Measurements from ENCODE around the gene TAF6.
"Not testable (repeated sequence)": the region's sequence is repeated elsewhere in the genome, so short reads cannot be mapped to it uniquely, and the experiment has no call there.

TAF6 gene

DNA sequence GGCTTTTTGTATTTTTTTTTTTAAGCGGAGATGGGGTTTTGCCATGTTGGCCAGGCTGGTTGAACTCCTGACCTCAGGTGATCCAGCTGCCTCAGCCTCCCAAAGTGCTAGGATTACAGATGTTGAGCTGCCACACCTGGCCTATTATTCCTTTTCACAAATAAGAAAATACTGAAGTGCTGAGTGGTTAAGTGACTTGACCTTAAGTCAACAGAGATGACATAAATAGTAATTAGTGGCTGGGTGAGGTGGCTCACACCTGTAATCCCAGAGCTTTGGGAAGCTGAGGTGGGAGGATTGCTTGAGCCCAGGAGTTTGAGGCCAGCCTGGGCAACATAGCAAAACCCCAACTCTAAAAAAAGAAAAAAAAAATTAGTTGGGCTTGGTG is 11.1 kb upstream of the TAF6 start:
- not testable (repeated sequence) for H3K9me3 ChIP-seq (ENCODE audit: control insufficient read depth in 2 of 2, low read length in 2 of 2); H3K36me3 ChIP-seq (ENCODE audit: control insufficient read depth in 2 of 2, insufficient read depth in 2 of 2, low read length in 2 of 2); H3K27me3 ChIP-seq (ENCODE audit: control insufficient read depth in 1 of 2, insufficient read depth in 2 of 2, low read length in 2 of 2); H3K4me3 ChIP-seq (ENCODE audit: low read length in 2 of 2); H3K9ac ChIP-seq (ENCODE audit: low read length in 2 of 2); H3K27ac ChIP-seq (ENCODE audit: low read length)
- H3K4me1 ChIP-seq (ENCODE audit: control insufficient read depth, insufficient read depth, low read length) = peaks cover 29% of the 10 kb centered on the region

DNA sequence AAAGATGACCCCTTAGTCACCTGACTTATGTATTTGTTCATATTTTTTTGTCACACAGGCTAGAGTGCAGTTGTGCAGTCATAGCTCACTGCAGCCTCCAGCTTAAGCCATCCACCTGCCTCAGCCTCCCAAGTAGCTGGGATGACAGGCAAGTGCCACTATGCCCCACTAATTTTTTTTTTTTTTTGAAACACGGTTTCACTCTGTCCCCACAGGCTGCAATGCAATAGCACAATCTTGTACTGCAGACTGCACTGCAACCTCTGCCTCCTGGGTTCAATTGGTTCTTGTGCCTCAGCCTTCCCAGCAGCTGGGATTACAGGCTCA is 9.4 kb upstream of the TAF6 start:
- peak overlapping the region in 1 of 2 donors; percentile 29 for H3K9ac ChIP-seq (ENCODE audit: low read length in 2 of 2)
- no peaks in the 10 kb centered on the region for H3K27me3 ChIP-seq (ENCODE audit: control insufficient read depth in 1 of 2, insufficient read depth in 2 of 2, low read length in 2 of 2)
- H3K36me3 ChIP-seq (ENCODE audit: control insufficient read depth in 2 of 2, insufficient read depth in 2 of 2, low read length in 2 of 2) = peaks cover 0 to 7% of the 10 kb centered on the region in 2 donors
- H3K4me3 ChIP-seq (ENCODE audit: low read length in 2 of 2) = peak overlapping the region in 1 of 2 donors; percentile 94
- H3K4me1 ChIP-seq (ENCODE audit: control insufficient read depth, insufficient read depth, low read length) = peaks cover 29% of the 10 kb centered on the region
- no peak overlapping the region for H3K27ac ChIP-seq (ENCODE audit: low read length)
- no peaks in the 10 kb centered on the region for H3K9me3 ChIP-seq (ENCODE audit: control insufficient read depth in 2 of 2, low read length in 2 of 2)

DNA sequence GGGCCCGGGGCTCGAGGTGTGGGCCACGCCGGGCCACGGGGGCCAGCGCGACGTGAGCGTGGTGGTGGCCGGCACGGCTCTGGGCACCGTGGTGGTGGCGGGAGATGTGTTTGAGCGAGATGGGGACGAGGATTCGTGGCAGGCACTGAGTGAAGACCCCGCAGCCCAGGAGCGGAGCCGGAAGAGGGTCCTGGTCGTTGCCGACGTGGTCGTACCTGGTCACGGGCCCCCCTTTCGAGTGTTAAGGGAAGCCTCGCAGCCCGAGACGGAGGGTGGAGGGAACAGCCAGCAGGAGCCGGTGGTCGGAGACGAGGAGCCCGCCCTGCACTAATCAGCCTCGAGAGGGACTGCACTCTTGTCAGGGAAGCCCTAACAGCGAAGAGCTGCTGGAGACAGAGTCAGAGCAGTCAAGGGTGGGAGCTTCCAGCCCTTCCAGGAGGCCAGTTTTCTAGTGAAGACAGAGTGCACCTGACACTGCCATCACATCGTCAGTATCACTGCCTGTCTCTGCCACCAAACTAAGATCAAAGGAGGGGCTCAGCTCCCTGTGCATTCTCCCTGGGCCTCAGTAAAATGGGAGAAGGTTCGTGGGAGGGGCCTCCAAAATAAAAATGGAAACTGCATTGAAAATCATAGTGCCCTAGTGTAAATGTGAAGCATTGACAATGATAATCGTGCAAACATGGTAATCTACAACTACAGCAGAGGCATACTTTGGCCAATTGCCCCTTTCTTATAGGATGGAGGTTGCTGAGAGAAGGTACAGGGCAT is 8.9 kb upstream of the TAF6 start:
- Histone ChIP-seq H3K36me3 (ENCODE audit: control insufficient read depth in 2 of 2, insufficient read depth in 2 of 2, low read length in 2 of 2) (peaks cover 0 to 7% of the 10 kb centered on the region in 2 donors), H3K9ac (ENCODE audit: low read length in 2 of 2) (peak overlapping the region; percentile 95 to 97), H3K4me3 (ENCODE audit: low read length in 2 of 2) (peak overlapping the region; percentile 94 to 96), H3K27ac (ENCODE audit: low read length) (peak overlapping the region; percentile 97), H3K9me3 (ENCODE audit: control insufficient read depth in 2 of 2, low read length in 2 of 2) (no peaks in the 10 kb centered on the region), H3K27me3 (ENCODE audit: control insufficient read depth in 1 of 2, insufficient read depth in 2 of 2, low read length in 2 of 2) (no peaks in the 10 kb centered on the region), H3K4me1 (ENCODE audit: control insufficient read depth, insufficient read depth, low read length) (peaks cover 29% of the 10 kb centered on the region)

DNA sequence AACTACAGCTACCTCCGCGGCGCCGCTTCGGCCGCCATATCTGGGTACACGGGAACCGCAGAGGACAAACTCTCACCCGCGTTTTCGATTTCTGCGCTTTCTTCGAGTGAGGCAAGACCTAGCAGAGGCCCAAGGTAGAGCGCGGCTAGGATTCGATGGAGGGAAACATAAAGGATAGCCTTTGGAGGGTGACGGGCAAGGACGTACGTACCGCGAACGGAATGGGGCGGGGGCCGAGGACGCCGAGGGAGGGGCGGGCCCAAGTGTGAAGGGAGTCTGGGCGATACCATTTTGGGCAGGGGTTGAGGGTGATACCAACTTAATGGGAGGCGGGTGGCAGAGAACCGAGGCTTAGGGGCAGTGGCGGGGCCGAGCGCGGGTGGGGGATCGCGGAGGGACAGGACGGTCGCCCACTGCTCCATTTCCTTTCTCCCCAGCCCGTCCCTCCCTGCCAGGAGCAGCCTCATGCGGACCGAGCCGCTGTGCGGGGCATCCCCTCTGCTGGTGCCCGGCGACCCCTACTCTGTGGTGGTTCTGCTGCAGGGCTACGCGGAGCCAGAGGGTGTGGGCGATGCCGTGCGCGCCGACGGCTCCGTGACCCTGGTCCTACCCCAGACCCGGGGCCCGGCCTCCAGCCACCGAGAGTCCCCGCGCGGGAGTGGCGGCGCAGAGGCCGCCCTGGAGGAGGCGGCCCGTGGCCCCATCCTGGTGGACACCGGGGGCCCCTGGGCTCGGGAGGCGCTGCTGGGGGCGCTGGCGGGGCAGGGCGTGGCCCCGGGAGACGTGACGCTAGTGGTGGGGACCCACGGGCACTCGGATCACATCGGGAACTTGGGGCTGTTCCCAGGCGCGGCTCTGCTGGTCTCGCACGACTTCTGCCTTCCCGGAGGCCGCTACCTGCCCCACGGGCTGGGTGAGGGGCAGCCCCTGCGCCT is 8.0 kb upstream of the TAF6 start, which contains the start of gene MBLAC1:
Gene MBLAC1, plus strand, starts transcription at position 37 of the 935 bp plus-strand sequence. Its CDS starts 429 bp downstream, at position 466.
- Histone ChIP-seq H3K36me3 (ENCODE audit: control insufficient read depth in 2 of 2, insufficient read depth in 2 of 2, low read length in 2 of 2) (peaks cover 2 to 7% of the 10 kb centered on the region in 2 donors), H3K27ac (ENCODE audit: low read length) (peak within 1 kb of the TSS; percentile 97), H3K27me3 (ENCODE audit: control insufficient read depth in 1 of 2, insufficient read depth in 2 of 2, low read length in 2 of 2) (no peaks in the 10 kb centered on the region), H3K4me3 (ENCODE audit: low read length in 2 of 2) (peak within 1 kb of the TSS; percentile 94 to 96), H3K9me3 (ENCODE audit: control insufficient read depth in 2 of 2, low read length in 2 of 2) (no peaks in the 10 kb centered on the region), H3K9ac (ENCODE audit: low read length in 2 of 2) (peak within 1 kb of the TSS; percentile 95 to 97), H3K4me1 (ENCODE audit: control insufficient read depth, insufficient read depth, low read length) (peaks cover 32% of the 10 kb centered on the region)

DNA sequence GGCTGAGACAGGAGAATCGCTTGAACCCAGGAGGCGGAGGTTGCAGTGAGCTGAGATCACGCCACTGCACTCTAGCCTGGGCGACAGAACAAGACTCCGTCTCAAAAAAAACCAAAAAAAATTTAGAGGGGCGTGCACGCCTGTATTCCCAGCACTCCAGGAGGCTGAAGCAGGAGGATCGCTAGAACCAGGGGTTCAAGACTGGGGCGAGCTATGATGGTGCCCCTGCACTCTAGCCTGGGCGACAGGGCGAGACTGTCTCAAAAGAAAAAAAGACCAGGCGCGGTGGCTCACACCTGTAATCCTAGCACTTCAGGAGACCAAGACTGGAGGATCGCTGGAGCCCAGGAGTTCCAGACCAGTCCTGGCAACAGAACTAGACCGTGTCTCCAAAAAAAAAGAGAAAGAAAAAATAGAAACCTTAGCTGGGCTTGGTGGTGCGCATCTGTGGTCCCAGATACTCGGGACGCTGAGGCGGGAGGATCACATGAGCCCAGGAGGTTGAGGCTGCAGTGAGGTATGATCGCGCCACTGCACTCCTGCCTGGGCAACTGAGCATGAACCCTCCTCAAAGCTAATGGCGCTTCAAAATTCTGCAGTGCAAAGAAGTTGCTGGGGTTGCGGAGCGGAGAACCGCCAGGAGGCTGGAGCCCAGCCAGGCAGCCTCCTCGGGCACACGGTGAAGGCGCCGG is 7.2 kb upstream of the TAF6 start:
- Histone ChIP-seq H3K36me3 (ENCODE audit: control insufficient read depth in 2 of 2, insufficient read depth in 2 of 2, low read length in 2 of 2) (peaks cover 2 to 7% of the 10 kb centered on the region in 2 donors), H3K27ac (ENCODE audit: low read length) (peak overlapping the region; percentile 97), H3K9ac (ENCODE audit: low read length in 2 of 2) (peak overlapping the region; percentile 95 to 97), H3K4me1 (ENCODE audit: control insufficient read depth, insufficient read depth, low read length) (peaks cover 36% of the 10 kb centered on the region), H3K4me3 (ENCODE audit: low read length in 2 of 2) (peak overlapping the region; percentile 94 to 96), H3K27me3 (ENCODE audit: control insufficient read depth in 1 of 2, insufficient read depth in 2 of 2, low read length in 2 of 2) (no peaks in the 10 kb centered on the region), H3K9me3 (ENCODE audit: control insufficient read depth in 2 of 2, low read length in 2 of 2) (no peaks in the 10 kb centered on the region)

DNA sequence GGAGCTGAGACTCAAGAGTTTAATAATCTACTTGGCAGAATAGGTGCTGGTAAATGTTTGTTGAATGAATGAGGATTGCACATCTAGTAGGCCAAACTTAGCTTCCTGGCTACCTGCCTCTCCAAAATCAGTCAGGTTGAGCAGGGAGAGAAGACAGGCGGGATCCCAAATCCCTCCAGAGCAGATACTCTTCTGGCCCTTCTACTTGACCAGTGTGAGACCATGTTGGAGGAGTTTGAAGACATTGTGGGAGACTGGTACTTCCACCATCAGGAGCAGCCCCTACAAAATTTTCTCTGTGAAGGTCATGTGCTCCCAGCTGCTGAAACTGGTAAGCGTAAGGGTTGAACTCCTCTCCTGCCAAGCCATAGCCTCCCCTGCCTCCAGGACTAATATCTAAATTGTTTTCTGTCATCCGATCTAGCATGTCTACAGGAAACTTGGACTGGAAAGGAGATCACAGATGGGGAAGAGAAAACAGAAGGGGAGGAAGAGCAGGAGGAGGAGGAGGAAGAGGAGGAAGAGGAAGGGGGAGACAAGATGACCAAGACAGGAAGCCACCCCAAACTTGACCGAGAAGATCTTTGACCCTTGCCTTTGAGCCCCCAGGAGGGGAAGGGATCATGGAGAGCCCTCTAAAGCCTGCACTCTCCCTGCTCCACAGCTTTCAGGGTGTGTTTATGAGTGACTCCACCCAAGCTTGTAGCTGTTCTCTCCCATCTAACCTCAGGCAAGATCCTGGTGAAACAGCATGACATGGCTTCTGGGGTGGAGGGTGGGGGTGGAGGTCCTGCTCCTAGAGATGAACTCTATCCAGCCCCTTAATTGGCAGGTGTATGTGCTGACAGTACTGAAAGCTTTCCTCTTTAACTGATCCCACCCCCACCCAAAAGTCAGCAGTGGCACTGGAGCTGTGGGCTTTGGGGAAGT is 5.4 kb upstream of the TAF6 start:
- Histone ChIP-seq H3K4me3 (ENCODE audit: low read length in 2 of 2) (no peak overlapping the region), H3K9me3 (ENCODE audit: control insufficient read depth in 2 of 2, low read length in 2 of 2) (no peaks in the 10 kb centered on the region), H3K9ac (ENCODE audit: low read length in 2 of 2) (no peak overlapping the region), H3K27me3 (ENCODE audit: control insufficient read depth in 1 of 2, insufficient read depth in 2 of 2, low read length in 2 of 2) (no peaks in the 10 kb centered on the region), H3K27ac (ENCODE audit: low read length) (no peak overlapping the region), H3K4me1 (ENCODE audit: control insufficient read depth, insufficient read depth, low read length) (peaks cover 41% of the 10 kb centered on the region), H3K36me3 (ENCODE audit: control insufficient read depth in 2 of 2, insufficient read depth in 2 of 2, low read length in 2 of 2) (peaks cover 2 to 7% of the 10 kb centered on the region in 2 donors)

DNA sequence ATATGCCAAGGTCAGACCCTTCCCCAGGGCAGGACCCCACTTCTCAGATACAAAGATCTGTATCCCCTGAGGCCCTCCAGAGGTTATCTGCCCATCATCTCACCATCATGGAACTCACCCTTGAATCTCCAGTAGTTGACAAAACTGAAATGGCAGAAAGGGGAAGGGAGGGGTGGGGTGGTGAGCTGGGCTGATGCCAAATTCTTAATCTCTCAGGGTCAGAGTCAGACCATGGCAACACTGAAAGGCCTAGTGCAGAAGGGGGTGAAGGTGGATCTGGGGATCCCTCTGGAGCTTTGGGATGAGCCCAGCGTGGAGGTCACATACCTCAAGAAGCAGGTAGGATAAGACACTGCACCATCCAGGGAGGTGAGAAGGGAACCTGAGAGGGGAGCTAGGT is 3.4 kb upstream of the TAF6 start:
- peaks cover 40% of the 10 kb centered on the region for H3K4me1 ChIP-seq (ENCODE audit: control insufficient read depth, insufficient read depth, low read length)
- H3K36me3 ChIP-seq (ENCODE audit: control insufficient read depth in 2 of 2, insufficient read depth in 2 of 2, low read length in 2 of 2) = peaks cover 2 to 7% of the 10 kb centered on the region in 2 donors
- no peak overlapping the region for H3K27ac ChIP-seq (ENCODE audit: low read length)
- no peaks in the 10 kb centered on the region for H3K9me3 ChIP-seq (ENCODE audit: control insufficient read depth in 2 of 2, low read length in 2 of 2)
- no peak overlapping the region for H3K4me3 ChIP-seq (ENCODE audit: low read length in 2 of 2)
- no peaks in the 10 kb centered on the region for H3K27me3 ChIP-seq (ENCODE audit: control insufficient read depth in 1 of 2, insufficient read depth in 2 of 2, low read length in 2 of 2)
- no peak overlapping the region for H3K9ac ChIP-seq (ENCODE audit: low read length in 2 of 2)

DNA sequence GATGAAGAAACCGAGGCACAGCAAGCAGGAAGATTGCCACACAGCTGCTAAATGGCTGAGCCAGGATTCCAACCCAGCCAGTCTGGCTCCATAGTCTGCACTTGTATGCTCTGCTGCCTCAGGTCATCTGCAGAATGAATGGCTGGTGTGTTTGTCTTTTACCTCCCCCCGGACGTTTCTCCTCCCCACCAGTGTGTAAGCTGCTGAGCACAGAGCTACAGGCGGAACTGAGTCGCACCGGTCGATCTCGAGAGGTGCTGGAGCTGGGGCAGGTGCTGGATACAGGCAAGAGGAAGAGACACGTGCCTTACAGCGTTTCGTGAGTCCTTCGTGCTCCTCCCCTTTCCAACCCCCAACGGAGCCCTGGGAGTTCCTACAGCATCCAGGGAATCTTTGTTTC is 2.9 kb upstream of the TAF6 start:
- H3K9ac ChIP-seq (ENCODE audit: low read length in 2 of 2) = no peak overlapping the region
- H3K9me3 ChIP-seq (ENCODE audit: control insufficient read depth in 2 of 2, low read length in 2 of 2) = no peaks in the 10 kb centered on the region
- no peak overlapping the region for H3K4me3 ChIP-seq (ENCODE audit: low read length in 2 of 2)
- no peaks in the 10 kb centered on the region for H3K27me3 ChIP-seq (ENCODE audit: control insufficient read depth in 1 of 2, insufficient read depth in 2 of 2, low read length in 2 of 2)
- H3K27ac ChIP-seq (ENCODE audit: low read length) = no peak overlapping the region
- H3K4me1 ChIP-seq (ENCODE audit: control insufficient read depth, insufficient read depth, low read length) = peaks cover 36% of the 10 kb centered on the region
- peaks cover 2 to 7% of the 10 kb centered on the region in 2 donors for H3K36me3 ChIP-seq (ENCODE audit: control insufficient read depth in 2 of 2, insufficient read depth in 2 of 2, low read length in 2 of 2)

DNA sequence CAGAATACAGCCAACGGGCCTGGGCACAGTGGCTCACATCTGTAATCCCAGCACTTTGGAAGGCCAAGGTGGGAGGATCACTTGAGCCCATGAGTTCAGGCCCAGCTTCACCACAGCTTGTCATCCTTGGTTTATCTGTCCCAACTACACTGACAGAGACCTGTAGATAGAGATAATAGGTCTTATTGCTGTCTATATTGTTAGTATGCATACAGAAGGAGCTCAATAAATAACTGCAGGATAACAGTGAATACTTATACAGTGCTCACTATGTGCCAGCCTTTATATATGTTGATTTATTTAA is 1.5 kb upstream of the TAF6 start:
- H3K4me3 ChIP-seq (ENCODE audit: low read length in 2 of 2) = peak overlapping the region; percentile 84 to 97
- peaks cover 28% of the 10 kb centered on the region for H3K4me1 ChIP-seq (ENCODE audit: control insufficient read depth, insufficient read depth, low read length)
- no peaks in the 10 kb centered on the region for H3K9me3 ChIP-seq (ENCODE audit: control insufficient read depth in 2 of 2, low read length in 2 of 2)
- H3K36me3 ChIP-seq (ENCODE audit: control insufficient read depth in 2 of 2, insufficient read depth in 2 of 2, low read length in 2 of 2) = peaks cover 2 to 7% of the 10 kb centered on the region in 2 donors
- peak overlapping the region; percentile 82 for H3K27ac ChIP-seq (ENCODE audit: low read length)
- peak overlapping the region in 1 of 2 donors; percentile 21 for H3K9ac ChIP-seq (ENCODE audit: low read length in 2 of 2)
- no peaks in the 10 kb centered on the region for H3K27me3 ChIP-seq (ENCODE audit: control insufficient read depth in 1 of 2, insufficient read depth in 2 of 2, low read length in 2 of 2)
